Esophagus mucosa (tissue), 1 donor: Measurements from ENCODE around the gene NDUFA7. TPM values are rescaled to one million over a fixed set of nuclear protein-coding genes. Genes with fewer than 3 reads are reported as not detected.
A peak's percentile ranks its signal among the peaks of the same experiment; 100 is the strongest.
"Not testable (repeated sequence)": the region's sequence is repeated elsewhere in the genome, so short reads cannot be mapped to it uniquely, and the experiment has no call there.

Experiments used
- ATAC-seq: fragments of 200-7000 bp; cut with Tn5 transposase; one replicate; pipeline ENCODE4 v1.9.1; 2020
- total RNA-seq: library from RNA; stranded (reverse); gene quantifications from one replicate; pipeline ENCODE4 v1.2.4, GENCODE V29; 2023
- donor health status: DM: yes; HTN: yes; CAD: no.

NDUFA7 gene
- total RNA-seq, 1 donor from 2014 or later = 52.2 TPM

GRCh38 chr19:8318835-8319234 is 2.3 kb downstream of the NDUFA7 start:
- ATAC-seq = not testable (repeated sequence)

DNA sequence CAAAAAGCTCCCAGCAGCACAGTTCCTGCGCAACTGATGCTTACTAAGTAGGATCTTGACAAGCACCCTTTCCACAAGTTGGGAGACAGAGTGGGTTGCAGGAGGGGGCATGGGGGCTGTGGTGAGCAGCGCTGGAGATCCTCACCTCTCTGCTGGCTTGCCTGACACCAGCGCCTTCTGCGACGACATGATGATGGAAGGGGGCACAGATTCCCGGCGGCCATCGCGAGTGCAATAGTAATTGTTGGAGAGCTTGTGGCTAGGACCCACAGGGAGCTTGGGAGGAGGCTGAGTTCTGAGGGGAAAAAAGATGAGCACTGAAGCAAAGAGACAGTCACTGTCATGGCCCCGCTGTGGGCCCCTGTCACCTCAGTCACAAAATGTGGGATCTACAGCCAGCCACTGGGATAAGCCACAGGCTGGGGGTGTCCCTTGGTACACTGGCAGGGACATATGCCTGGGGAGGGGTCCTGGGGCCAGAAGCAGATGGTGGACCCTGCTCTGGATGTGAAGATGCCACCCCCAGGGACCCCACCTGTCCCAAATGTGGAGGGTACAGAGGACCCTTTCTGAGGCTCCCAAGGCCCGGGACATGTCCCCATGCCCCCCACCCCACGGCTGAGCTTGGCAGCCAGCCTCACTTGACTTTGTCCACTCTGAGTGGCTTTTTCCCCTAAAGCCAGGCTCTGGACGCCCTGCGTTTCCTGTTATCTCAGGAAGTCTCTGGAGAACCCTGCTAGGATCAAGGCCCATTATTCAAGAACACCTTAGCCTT is 4.6 kb downstream of the NDUFA7 start:
- ATAC-seq = no peak

DNA sequence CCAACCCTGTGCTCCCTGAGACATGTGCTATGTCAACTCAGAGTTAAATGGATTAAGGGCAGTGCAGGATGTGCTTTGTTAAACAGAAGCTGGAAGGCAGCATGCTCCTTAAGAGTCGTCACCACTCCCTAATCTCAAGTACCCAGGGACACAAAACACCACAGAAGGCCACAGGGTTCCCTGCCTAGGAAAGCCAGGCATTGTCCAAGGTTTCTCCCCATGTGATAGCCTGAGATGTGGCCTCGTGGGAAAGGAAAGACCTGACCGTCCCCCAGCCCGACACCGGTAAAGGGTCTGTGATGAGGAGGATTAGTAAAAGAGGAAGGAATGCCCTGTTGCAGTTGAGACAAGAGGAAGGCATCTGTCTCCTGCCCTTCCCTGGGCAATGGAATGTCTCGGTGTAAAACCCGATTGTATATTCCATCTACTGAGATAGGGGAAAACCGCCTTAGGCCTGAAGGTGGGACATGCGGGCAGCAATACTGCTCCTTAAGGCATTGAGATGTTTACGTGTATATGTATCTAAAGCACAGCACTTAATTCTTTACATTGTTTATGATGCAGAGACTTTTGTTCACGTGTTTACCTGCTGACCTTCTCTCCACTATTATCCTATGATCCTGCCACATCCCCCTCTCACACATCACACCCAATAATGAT is 6.1 kb downstream of the NDUFA7 start:
- ATAC-seq = not testable (repeated sequence)

- ATAC-seq = no peak
Observed at GRCh38 chr19:8311461-8312260, 9.5 kb downstream of the NDUFA7 start.

DNA sequence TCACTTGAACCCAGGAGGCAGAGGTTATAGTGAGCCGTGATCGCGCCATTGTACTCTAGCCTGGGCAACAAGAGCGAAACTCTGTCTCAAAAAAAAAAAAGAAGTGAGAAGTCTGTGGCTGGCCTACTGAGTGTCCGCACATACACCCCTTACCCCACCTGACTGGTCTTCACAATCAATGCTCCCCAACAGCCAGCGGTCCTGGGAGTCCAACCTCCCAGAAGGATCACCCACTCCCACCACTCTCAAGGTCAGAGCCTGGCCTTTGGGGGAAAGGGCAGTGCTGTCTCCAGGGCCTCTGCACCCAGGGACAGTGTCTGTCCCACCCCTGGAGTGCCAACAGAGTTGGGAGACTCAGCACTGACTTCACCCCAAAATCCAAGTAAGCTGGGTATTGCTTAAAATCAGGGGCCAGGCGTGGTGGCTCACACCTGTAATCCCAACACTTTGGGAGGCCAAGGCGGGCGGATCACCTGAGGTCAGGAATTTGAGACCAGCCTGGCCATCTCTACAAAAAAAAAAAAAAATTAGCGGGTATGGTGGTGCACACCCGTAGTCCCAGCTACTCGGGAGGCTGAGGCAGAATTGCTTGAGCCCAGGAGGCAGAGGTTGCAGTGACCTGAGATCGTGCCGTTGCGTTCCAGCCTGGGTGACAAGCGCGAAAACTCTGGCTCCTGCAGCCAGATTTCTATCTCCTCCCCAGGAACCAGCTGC is 10.7 kb downstream of the NDUFA7 start:
- ATAC-seq = no peak

DNA sequence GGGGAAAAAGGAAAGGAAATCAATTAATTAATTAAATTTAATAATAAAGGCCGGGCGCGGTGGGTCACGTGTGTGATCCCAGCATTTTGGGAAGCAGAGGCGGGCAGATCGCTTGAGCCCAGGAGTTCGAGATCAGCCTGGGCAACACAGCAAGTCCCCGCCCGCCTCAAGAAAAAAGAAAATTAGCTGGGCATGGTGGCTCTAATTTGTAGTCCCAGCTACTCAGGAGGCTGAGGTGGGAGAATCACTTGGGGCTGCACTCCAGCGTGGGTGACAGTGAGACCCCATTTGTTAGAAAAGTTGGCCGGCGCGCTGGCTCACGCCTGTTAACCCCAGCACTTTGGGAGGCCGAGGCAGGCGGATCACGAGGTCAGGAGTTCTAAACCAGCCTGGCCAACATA is 12.3 kb downstream of the NDUFA7 start:
- no peak for ATAC-seq

DNA sequence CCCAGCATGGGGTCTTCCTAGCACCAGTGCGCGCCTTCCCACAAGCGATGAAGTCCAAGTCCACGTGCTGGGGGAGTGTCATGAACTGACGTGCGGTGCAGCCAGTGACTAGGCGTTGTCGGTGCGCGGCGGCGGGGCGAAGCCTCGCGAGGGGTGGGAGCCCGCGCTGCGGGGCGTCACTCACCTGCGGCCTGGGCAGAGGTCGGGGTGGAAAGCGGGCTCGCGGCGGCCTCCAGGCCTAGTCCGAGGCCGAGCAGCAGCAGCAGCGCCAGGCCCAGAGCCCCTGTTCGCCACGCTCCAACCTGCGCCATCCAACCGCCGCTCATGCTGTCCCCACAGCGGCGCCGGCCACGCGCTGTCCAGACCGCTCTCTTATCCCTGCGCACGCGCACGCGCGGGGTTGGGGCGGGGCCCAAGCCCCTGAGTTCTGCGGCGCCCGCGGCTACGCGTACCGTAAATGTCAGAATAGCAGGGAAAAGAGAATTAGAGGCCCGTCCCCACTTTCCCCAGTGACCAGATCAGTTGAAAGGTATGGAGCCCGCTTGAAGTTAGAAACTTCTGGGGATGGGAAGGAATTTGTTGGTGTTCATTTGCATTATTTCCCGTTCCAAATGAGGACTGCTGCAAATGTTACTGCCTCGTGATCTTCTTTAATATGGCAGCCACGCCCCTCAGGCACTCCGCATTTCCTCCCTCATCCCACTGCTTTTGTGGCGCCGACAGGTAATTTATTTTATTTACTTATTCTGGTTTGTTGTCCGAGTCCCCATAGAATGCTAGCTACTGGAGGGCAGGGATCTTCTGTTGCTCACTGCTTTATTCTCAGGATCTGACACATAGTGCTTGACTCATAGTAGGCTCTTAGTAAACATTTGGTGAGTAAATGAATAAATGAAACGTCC is 13.0 kb downstream of the NDUFA7 start, which contains the start of gene CD320:
TSS of gene CD320 (minus strand) at position 394 of the 902 bp plus-strand sequence. CDS start at position 326, 68 bp downstream.
- peak; percentile 80 for ATAC-seq

GRCh38 chr19:8307400-8307964 is 13.7 kb downstream of the NDUFA7 start:
- ATAC-seq = peak; percentile 8

DNA sequence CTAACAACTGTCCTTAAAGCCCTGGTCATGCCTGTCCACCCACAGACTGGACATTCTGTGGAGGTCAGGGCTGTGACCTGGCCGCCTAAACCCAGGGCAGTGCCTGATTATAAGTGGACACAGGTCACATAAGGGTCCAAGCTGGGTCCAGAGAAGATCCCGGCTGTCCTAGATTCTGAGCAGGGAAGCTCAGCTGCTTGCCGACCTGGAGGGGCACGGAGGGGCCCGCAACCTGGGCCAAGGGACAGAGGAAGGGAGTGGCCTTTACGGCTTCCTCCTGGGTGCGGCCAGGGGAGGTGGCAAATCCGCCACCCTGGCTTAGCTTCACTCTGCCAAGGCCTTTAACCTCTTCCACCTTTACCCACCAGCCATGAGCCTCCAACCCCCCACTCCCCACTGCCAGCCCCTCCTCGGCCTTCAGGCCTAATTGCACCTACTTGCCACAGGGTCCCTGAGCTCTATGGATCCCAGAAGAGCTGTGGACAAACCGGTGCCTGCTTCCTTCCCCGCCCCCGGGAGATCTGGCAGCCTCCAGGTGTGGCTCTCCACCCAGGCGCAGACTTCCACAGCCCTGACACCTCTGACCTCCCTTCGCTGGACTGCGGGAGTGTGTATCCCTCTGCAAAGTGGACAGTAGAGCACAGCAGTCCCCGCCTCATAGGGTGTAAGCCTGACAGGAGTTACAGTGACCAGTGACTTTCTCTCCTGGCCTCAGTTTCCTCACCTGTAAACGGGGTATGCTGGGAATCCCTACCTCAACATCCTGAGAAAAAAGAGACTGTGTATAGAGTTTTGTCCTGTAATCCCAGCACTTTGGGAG is 14.7 kb downstream of the NDUFA7 start:
- no peak for ATAC-seq

- ATAC-seq = no peak
Observed at GRCh38 chr19:8305798-8306197, 15.4 kb downstream of the NDUFA7 start.

DNA sequence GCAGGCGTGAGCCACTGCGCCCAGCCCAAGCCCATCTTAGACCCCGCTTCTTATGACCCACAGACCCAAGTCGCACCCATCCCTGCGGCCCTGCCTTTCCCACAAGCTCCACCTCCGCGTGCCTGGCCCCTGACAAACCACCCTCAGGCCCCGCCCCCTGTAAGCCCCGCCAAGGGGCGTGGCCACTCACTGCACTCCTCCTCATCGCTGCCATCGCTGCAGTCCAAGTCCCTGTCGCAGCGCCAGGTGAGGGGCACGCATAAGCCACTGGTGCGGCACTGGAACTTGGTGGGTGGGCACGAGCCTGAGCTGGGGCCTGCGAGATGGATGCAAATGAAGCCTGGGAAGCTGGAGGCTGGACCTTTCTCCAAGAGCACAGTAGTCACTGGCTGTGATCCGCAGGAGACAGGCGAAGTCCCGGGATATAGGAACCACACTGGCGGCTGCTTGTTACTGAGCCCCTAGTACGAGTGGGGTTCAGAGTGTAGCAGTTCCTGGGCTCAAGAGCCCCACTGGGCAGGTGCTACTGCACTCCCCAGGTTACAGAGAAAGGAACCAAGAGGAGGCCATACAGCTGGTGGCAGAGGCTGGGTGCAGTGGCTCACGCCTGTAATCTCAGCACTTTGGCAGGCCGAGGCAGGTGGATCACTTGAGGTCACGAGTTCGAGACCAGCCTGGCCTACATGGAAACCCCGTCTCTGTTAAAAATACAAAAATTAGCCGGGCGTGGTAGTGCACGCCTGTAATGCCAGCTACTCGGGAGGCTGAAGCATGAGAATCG is 16.1 kb downstream of the NDUFA7 start:
- no peak for ATAC-seq

- no peak for ATAC-seq
Observed at GRCh38 chr19:8302734-8303133, 18.4 kb downstream of the NDUFA7 start.

- ATAC-seq = peak; percentile 12
Observed at GRCh38 chr19:8302357-8302691, 18.9 kb downstream of the NDUFA7 start.

DNA sequence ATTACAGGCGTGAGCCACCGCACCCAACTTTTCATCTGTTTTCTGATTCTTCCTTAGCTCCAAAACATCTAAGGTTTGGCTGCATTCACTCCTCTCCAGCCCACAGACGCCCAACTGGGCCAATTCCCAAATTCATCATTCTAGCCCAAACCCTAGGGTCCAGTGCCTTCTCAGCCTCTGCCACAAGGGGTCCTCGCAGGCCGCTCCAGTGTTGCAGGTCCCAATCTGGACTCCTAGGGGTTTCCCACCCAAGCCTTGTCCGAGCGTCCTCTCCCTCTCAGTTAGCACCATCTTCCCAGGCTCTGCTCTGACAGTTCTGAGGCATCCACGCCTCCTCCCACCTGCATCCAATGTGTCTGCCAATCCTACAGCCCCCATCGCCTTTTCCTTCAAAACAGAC is 29.8 kb downstream of the NDUFA7 start:
- ATAC-seq = peak; percentile 39

GRCh38 chr19:8276508-8276907 is 44.7 kb downstream of the NDUFA7 start:
- ATAC-seq = not testable (repeated sequence)

- ATAC-seq = no peak
Observed at GRCh38 chr19:8269724-8270123, 51.5 kb downstream of the NDUFA7 start.

- no peak for ATAC-seq
Observed at GRCh38 chr19:8265872-8266271, 55.3 kb downstream of the NDUFA7 start.

DNA sequence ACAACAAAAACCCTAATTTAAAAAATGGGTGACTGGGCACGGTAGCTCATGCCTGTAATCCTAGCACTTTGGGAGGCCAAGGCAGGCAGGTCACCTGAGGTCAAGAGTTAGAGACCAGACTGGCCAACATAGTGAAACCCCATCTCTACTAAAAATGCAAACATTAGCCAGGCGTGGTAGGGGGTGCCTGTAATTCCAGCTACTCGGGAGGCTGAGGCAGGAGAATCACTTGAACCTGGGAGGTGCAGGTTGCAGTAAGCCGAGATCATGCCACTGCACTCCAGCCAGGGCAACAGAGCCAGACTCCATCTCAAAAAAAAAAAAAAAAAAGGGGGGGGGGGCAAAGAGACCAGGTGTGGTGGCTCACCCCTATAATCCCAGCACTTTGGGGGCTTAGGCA is 56.9 kb downstream of the NDUFA7 start:
- ATAC-seq = not testable (repeated sequence)

GRCh38 chr19:8262431-8262830 is 58.7 kb downstream of the NDUFA7 start:
- ATAC-seq = no peak
